Heart left ventricle (tissue), 16 donors: Measurements from ENCODE around the gene CREG2. TPM values are rescaled to one million over a fixed set of nuclear protein-coding genes. Genes with fewer than 3 reads are reported as not detected.

ENCODE experiments used
- ATAC-seq, 4 donors: fragments of 200-7000 bp; cut with Tn5 transposase; one replicate each; pipeline ENCODE4 v1.9.1; 2020 to 2022; ENCODE audit warnings: moderate library complexity in 4 of 4, mild to moderate bottlenecking in 3 of 4, moderate number of reproducible peaks in 1 of 4
- DNase-seq, 5 donors: peaks; one replicate each; pipeline ENCODE4 v3.0.0-alpha.2; 2020
- H3K27ac ChIP-seq, 12 donors: fragments of 200-600 bp; sonication (generic) in 4 of 12; one replicate each; pipeline versions ENCODE4 v1.5.0 to v1.8.0; 2016 to 2022; ENCODE audit warnings: mild to moderate bottlenecking in 2 of 12
- H3K27me3 ChIP-seq, 9 donors: fragments of 200-600 bp; sonication (generic) in 2 of 9; one replicate each; pipeline versions ENCODE4 v1.5.1 to v1.8.0; 2016 to 2022; ENCODE audit warnings: mild to moderate bottlenecking in 3 of 9
- H3K36me3 ChIP-seq, 9 donors: fragments of 200-600 bp; sonication (generic) in 2 of 9; one replicate each; pipeline versions ENCODE4 v1.5.0 to v1.8.0; 2018 to 2022; ENCODE audit warnings: mild to moderate bottlenecking in 2 of 9
- H3K4me1 ChIP-seq, 12 donors: fragments of 200-600 bp; sonication (generic) in 4 of 12; one replicate each; pipeline versions ENCODE4 v1.5.0 to v1.8.0; 2016 to 2022; ENCODE audit warnings: mild to moderate bottlenecking in 3 of 12
- H3K4me3 ChIP-seq, 12 donors: fragments of 200-600 bp; sonication (generic) in 4 of 12; one replicate each; pipeline versions ENCODE4 v1.5.0 to v1.8.0; 2017 to 2022; ENCODE audit warnings: mild to moderate bottlenecking in 9 of 12, moderate library complexity in 4 of 12
- H3K9me3 ChIP-seq, 12 donors: fragments of 200-600 bp; sonication (generic) in 4 of 12; one replicate each; pipeline versions ENCODE4 v1.5.0 to v1.8.0; 2016 to 2022; ENCODE audit warnings: mild to moderate bottlenecking in 1 of 12
- CTCF ChIP-seq, 12 donors: fragments of 200-600 bp; sonication (generic) in 4 of 12; IDR thresholded peaks; one replicate each; pipeline versions ENCODE4 v1.5.0 to v1.8.0; 2018 to 2022; ENCODE audit warnings: antibody characterized with exemption in 12 of 12, mild to moderate bottlenecking in 5 of 12
- POLR2A ChIP-seq, 2 donors: fragments of 450-650 bp; IDR thresholded peaks; one replicate each; pipeline ENCODE4 v1.6.1; 2017; ENCODE audit warnings: antibody characterized with exemption in 2 of 2, mild to moderate bottlenecking in 2 of 2, moderate library complexity in 2 of 2
- WGBS, 4 donors: extraction: QIAGEN DNeasy Blood & Tissue Kit in 2 of 4; methylation state at CpG; one replicate each; pipeline versions ENCODE4 v1.1.5 to v1.1.7; 2013 to 2018; 5-methylcytosine and 5-hydroxymethylcytosine counted together
- intact Hi-C, 10 donors: fragments of 100-400 bp; cut with DNase I; formaldehyde crosslinking; loops; one replicate each; pipeline versions ENCODE4 v1.11.1 to v1.14.2; 2022
- polyA plus RNA-seq, 2 donors: library from polyadenylated mRNA; stranded (reverse); fragments of 200-250 nt; gene quantifications; one replicate each; pipeline ENCODE4 v1.2.3, GENCODE V29; 2013
- total RNA-seq, 9 donors: library from RNA; depleted of rRNA in 2 of 9; stranded (reverse); fragments of >200 nt in 2 of 9; fragmentation: NEBNext Ultra II Directional in 3 of 9; extraction: Animal tissue kit (Norgen Biotek cat#: 25700) in 3 of 9; gene quantifications; one replicate each; pipeline versions ENCODE4 v1.1.0 to v1.2.4, GENCODE V29; 2016 to 2023
- donor health status: ischemic (EF 13 %, LVEDD 7.1; RV severe dilation, severe dysfunction).
- donor health status: healthy with polysubstance abuse.
- donor health status: DM: no; HTN: yes; CAD: no.
- donor health status: DM: no; HTN: no; CAD: no.
- donor health status: ischemic (EF 25% LVEDD 6.9; RV normal size, moderate dysfunction).
- donor health status: ischemic (EF 25% LVEDD 5.7; RV mildly dilated, moderate dysfunction).
- donor health status: healthy.
- donor health status: DM: yes; HTN: yes; CAD: no.
- donor health status: ischemic (EF 35%, LVEDD 5.7; RV mildly dilated, moderate dysfunction).
- donor health status: nonischemic (EF 11% LVEDD 7.7; RV severe dilation, severe dysfunction).
- donor health status: DM: yes; HTN: yes; CAD: no.
- donor health status: PGD.
- donor health status: ischemic (EF 29% LVEDD 5.4; RV normal size, mild dysfunction).
- donor health status: nonischemic (EF 23%, LVEDD 6.1; RV moderate dilation, normal function).

Gene CREG2
- total and polyA plus RNA-seq, 11 donors: 0.18 to 1.1 (median 0.46) TPM; not detected in 7

DNA sequence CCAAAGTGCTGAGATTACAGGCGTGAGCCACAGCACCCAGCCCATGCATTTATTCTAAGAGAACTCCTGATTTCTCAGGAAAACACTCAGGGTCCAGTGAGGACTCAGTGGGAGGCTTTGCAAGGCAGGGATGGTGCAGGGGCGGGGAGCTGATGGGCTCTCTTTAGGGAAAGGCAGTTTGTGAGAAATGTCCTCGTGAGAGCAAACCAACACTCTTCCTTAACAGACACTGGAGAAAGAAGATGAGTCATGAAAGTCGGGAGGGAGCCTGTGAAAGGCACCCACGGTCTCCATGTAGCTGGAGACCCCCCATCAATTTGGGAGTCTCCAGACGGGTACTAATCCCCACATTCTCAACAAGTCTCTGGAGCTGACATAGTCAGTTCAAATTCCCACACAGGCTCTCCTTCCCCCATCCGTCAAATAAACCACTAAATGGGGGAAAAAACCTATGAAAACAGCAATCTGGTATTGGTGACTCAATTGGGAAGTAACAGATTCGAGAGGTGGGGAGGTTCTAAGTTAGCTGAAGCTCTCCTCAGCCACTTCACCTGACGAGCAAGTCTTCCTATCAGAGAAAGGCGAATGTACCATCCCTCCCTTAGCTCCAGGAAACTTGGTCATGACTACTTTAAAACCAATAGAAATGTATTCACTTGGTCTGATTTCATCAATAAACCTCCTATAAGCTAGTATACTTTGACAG is 11.0 kb upstream of the CREG2 start:
- no peaks in the 10 kb centered on the region for H3K9me3 ChIP-seq
- no peaks in the 10 kb centered on the region for H3K27me3 ChIP-seq
- H3K4me1 ChIP-seq: peaks cover 0 to 7% (median 0%) of the 10 kb centered on the region in 12 donors
- TF ChIP-seq CTCF (IDR thresholded peaks at IDR 0.05) (no peak), POLR2A (IDR thresholded peaks at IDR 0.05) (no peak)
- H3K27ac ChIP-seq: no peak overlapping the region
- H3K36me3 ChIP-seq: no peaks in the 10 kb centered on the region
- WGBS, 4 donors: 85 to 91% (median 89%) methylated on average over 10 of the region's 10 CpGs
- H3K4me3 ChIP-seq: no peak overlapping the region
- ATAC-seq (no peak), DNase-seq (no peak)
- intact Hi-C loops: loop anchor here in 1 of 10 donors (5.0 kb wide), 1 partner anchor 51 kb away; no protein-coding TSS in a partner anchor

DNA sequence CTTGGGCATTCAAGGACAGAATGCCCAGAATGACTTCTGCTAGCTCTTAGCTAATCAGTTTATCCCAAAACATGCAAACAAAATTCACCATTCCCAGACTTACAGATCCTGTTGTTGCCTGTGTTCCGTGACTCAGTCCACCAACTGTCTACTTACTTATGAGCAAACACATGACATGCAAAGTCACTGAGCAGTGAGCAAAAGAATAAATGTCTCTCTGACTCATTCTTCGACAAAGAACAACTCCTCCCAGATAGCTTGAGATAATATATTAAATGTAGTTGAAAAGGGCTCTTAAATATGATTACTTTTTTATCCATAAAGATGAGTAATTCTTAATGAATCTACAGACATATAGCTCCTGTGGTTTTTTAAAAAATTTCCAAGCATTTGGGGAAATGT is 9.0 kb upstream of the CREG2 start:
- TF ChIP-seq POLR2A (IDR thresholded peaks at IDR 0.05) (no peak), CTCF (IDR thresholded peaks at IDR 0.05) (no peak)
- Histone ChIP-seq H3K27ac (no peak overlapping the region), H3K36me3 (no peaks in the 10 kb centered on the region), H3K27me3 (no peaks in the 10 kb centered on the region), H3K4me1 (peaks cover 0 to 7% (median 0%) of the 10 kb centered on the region in 12 donors), H3K9me3 (no peaks in the 10 kb centered on the region), H3K4me3 (no peak overlapping the region)
- no peak for DNase-seq
- intact Hi-C loops: loop anchor here in 1 of 10 donors (5.0 kb wide), 1 partner anchor 49 kb away; no protein-coding TSS in a partner anchor
- no peak for ATAC-seq
- WGBS, 4 donors: 74 to 87% (median 84%) methylated on average over 2 of the region's 2 CpGs

DNA sequence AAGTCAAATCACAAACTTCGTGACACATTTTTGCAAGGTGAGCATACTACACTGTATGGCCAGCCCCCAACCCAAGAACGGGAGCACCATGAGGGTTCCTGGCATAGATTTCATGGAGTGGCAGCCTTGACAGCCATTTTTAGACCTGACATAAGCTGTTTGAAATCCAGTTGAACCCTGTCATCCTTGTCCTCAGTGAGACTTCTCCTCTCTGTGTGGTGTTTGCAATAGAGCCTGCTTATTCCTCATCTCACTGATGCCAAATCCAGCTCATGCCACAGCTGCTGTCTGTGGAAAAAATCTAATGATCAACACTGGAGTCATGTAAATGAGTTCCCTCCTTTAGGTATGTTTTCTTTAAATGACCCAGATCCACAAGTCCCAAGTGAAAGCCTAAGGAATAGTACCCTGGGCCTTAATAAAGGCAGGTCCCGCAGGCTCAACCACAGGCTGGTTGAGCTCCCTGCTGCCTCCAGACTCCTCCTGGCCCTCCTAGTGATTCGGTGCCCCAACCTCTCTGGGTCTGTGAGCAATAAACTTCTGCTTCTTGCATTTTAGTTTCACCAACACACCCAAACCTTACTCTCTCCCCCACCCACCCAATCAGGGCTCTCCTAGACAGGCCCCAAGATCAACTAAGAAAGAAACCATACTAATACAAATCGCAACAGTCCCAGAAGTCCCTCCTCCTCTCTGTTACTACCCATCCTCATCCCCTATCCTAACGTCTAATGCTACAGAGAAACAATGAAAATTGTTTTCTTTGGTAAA is 8.4 kb upstream of the CREG2 start:
- intact Hi-C loops: loop anchor here in 1 of 10 donors (5.0 kb wide), 1 partner anchor 48 kb away; no protein-coding TSS in a partner anchor
- no peak overlapping the region for H3K4me3 ChIP-seq
- TF ChIP-seq POLR2A (IDR thresholded peaks at IDR 0.05) (no peak), CTCF (IDR thresholded peaks at IDR 0.05) (no peak)
- no peaks in the 10 kb centered on the region for H3K36me3 ChIP-seq
- H3K27me3 ChIP-seq: no peaks in the 10 kb centered on the region
- WGBS, 4 donors: 84 to 90% (median 87%) methylated on average over 6 of the region's 6 CpGs
- DNase-seq (no peak), ATAC-seq (peak in 2 of 4 donors; percentile 34 to 45)
- no peaks in the 10 kb centered on the region for H3K9me3 ChIP-seq
- no peak overlapping the region for H3K27ac ChIP-seq
- H3K4me1 ChIP-seq: peaks cover 0 to 7% (median 0%) of the 10 kb centered on the region in 12 donors

- Histone ChIP-seq H3K4me3 (no peak overlapping the region), H3K9me3 (no peaks in the 10 kb centered on the region), H3K4me1 (peaks cover 0 to 17% (median 9%) of the 10 kb centered on the region in 12 donors), H3K27ac (no peak overlapping the region), H3K36me3 (no peaks in the 10 kb centered on the region), H3K27me3 (peaks cover 0 to 56% (median 5%) of the 10 kb centered on the region in 9 donors)
- DNase-seq (no peak), ATAC-seq (no peak)
- WGBS, 4 donors: 64 to 77% (median 70%) methylated on average over 4 of the region's 4 CpGs
- TF ChIP-seq CTCF (IDR thresholded peaks at IDR 0.05) (no peak), POLR2A (IDR thresholded peaks at IDR 0.05) (no peak)
- intact Hi-C loops: loop anchor here in 5 of 10 donors (5.0 kb wide), 1 partner anchor 46 kb away; no protein-coding TSS in a partner anchor
Measured at GRCh38 chr2:101388232-101388631, 929 bp upstream of the CREG2 start.
